ENCODE data around the gene NUAK2. TPM values are rescaled to one million over a fixed set of nuclear protein-coding genes. Genes with fewer than 3 reads are reported as not detected.

Gene NUAK2
- total RNA-seq (2014; rRNA removed; shearing (Covaris generic)) (6.5 and 9.1 TPM in 2 replicates), total RNA-seq (2022) (5.3 and 7.9 TPM in 2 replicates), Bru-seq, nascent RNA (percentile 48 among the genes with signal in this experiment), BruChase-seq, experiment 1, labeled RNA remaining after a 6-hour chase (percentile 46 among the genes with signal in this experiment), BruChase-seq, experiment 2, labeled RNA remaining after a 2-hour chase (percentile 43 among the genes with signal in this experiment)
- long read RNA-seq, transcript NUAK2-201 (7 exons, 3,441 nt): major isoform, 23 of 28 reads
- long read RNA-seq, partial matches to known transcripts: 1 of 28 reads
- long read RNA-seq, other reads (novel, unspliced or antisense): 4 of 28 reads

DNA sequence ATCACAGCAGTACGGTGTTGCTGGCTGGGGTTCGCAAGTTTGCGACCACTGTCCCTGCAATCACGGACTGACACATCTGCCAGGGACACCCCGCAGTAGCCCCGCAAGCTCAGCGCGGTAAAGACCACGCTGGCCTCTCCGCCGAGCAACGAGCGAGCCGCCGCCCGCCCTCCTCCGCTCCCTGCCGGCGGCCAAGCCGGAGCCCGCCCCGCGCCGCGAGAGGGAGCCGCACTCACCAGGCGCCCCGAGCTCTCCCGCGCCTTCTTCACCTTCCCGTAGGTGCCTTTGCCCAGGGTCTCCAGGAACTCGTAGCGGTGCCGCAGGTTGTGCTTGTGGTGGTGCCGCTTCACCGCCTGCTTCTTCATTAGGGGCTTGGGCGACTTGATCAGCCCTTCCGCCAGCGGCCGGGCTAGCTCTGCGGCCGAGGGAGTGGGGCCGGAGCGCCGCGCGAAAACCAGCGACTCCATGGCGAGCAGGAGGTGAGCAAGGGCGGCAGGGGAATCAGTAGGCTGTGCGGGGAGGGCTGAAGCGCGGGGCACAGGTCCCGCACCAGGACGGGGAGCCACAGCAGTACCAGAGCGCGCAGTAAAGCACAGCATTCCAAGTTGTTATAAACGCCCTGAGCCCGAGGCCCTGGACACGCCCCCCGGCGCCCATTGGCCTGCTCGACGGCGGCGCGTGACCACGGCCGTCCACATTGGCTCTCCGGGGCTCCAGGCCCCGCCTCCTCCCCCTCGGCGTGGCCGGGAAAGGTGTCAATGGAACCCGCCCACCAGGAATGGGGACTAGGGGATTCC is at the start of gene NUAK2:
Gene NUAK2 (minus strand): TSS at position 584 of the 797 bp plus-strand sequence. CDS start 117 bp downstream, at position 467.
- peak within 1 kb of the TSS; percentile 16 for H3K27ac ChIP-seq (ENCODE audit: low read depth, low read length, poor library complexity, severe bottlenecking)
- peak; percentile 87 for DNase-seq (ENCODE audit: low spot score)
- TF ChIP-seq, protein P1, sequence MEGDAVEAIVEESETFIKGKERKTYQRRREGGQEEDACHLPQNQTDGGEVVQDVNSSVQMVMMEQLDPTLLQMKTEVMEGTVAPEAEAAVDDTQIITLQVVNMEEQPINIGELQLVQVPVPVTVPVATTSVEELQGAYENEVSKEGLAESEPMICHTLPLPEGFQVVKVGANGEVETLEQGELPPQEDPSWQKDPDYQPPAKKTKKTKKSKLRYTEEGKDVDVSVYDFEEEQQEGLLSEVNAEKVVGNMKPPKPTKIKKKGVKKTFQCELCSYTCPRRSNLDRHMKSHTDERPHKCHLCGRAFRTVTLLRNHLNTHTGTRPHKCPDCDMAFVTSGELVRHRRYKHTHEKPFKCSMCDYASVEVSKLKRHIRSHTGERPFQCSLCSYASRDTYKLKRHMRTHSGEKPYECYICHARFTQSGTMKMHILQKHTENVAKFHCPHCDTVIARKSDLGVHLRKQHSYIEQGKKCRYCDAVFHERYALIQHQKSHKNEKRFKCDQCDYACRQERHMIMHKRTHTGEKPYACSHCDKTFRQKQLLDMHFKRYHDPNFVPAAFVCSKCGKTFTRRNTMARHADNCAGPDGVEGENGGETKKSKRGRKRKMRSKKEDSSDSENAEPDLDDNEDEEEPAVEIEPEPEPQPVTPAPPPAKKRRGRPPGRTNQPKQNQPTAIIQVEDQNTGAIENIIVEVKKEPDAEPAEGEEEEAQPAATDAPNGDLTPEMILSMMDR (conservative IDR thresholded peaks at IDR 0.05; ENCODE audit: low read length): peak; percentile 61
- TF ChIP-seq EZH2phosphoT487 (IDR thresholded peaks at IDR 0.05; ENCODE audit: borderline replicate concordance, low read depth, low read length): no peak
- H2AFZ ChIP-seq (ENCODE audit: low read length): peak within 1 kb of the TSS; percentile 47; the same call in 1 of the 2 replicates
- no peaks in the 10 kb centered on the region for H3K9me3 ChIP-seq (ENCODE audit: low read length)
- peaks cover 25% of the 10 kb centered on the region; the same call in 1 of the 2 replicates for H3K79me2 ChIP-seq (ENCODE audit: insufficient read depth, low read depth, low read length)
- intact Hi-C loops (cut with micrococcal nuclease; ENCODE audit: unreplicated experiment): loop anchor here (1.0 to 2.0 kb wide), 2 partner anchors 21 to 33 kb away; no protein-coding TSS in a partner anchor
- H3K4me1 ChIP-seq (ENCODE audit: insufficient read depth, low read length, poor library complexity, severe bottlenecking): peaks cover 61% of the 10 kb centered on the region
- no TSS peak for BruUV-seq (replicated peaks)
- peak within 1 kb of the TSS; percentile 94 for H3K4me2 ChIP-seq (ENCODE audit: low read length)
- no peaks in the 10 kb centered on the region for H3K36me3 ChIP-seq (ENCODE audit: insufficient read depth, low read length)
- peak within 1 kb of the TSS; percentile 75 for H3K4me3 ChIP-seq (ENCODE audit: low read depth, low read length, poor library complexity, severe bottlenecking)
- POLR2A ChIA-PET: interaction anchor here (0.6 to 15.8 kb wide), 6 partner anchors 21 to 1238 kb away, joined by 3 to 162 read pairs (median 4); no protein-coding TSS in a partner anchor
- CTCF ChIA-PET (ENCODE audit: unreplicated experiment): interaction anchor here (0.6 to 0.7 kb wide), 3 partner anchors 43 to 301 kb away, joined by 3 to 7 read pairs (median 3); no protein-coding TSS in a partner anchor
- no peaks in the 10 kb centered on the region for H3K9me2 ChIP-seq (ENCODE audit: insufficient read depth, low read length)
- peaks cover 4% of the 10 kb centered on the region; the same call in 1 of the 2 replicates for H4K20me1 ChIP-seq (ENCODE audit: insufficient read depth, low read length)

DNA sequence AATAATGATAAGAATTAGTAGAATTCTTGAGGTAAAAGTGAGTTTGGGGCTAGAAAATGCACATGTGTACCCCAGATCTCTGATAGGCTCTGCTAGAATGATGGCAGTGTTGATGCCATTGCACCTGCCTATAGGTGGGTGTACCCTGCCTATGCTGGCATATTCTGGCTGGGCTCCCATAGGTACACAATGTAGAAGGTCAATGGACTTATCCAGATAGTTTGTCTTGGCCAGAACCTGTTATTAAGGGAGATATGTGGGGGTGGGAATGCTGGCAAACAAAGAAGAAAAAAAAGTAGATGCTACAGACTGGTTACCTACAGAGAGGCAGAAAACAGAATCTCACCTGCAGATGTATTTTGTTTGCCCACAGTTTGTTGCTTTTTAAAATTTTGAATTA is 49.2 kb upstream of the NUAK2 start:
- TF ChIP-seq EZH2phosphoT487 (IDR thresholded peaks at IDR 0.05; ENCODE audit: borderline replicate concordance, low read depth, low read length): no peak
- TF ChIP-seq, protein P1 (conservative IDR thresholded peaks at IDR 0.05; ENCODE audit: low read length): no peak
- H3K9me2 ChIP-seq (ENCODE audit: insufficient read depth, low read length): no peaks in the 10 kb centered on the region

More for the DNA sequence above, 49.2 kb upstream of the NUAK2 start:
- CTCF ChIA-PET (ENCODE audit: unreplicated experiment): no interaction called here
- Histone ChIP-seq H3K36me3 (ENCODE audit: insufficient read depth, low read length) (no peaks in the 10 kb centered on the region), H3K9me3 (ENCODE audit: low read length) (no peaks in the 10 kb centered on the region), H2AFZ (ENCODE audit: low read length) (no peak overlapping the region), H3K79me2 (ENCODE audit: insufficient read depth, low read depth, low read length) (no peaks in the 10 kb centered on the region), H3K27ac (ENCODE audit: low read depth, low read length, poor library complexity, severe bottlenecking) (no peak overlapping the region), H4K20me1 (ENCODE audit: insufficient read depth, low read length) (no peaks in the 10 kb centered on the region), H3K4me1 (ENCODE audit: insufficient read depth, low read length, poor library complexity, severe bottlenecking) (no peaks in the 10 kb centered on the region), H3K4me3 (ENCODE audit: low read depth, low read length, poor library complexity, severe bottlenecking) (no peak overlapping the region), H3K4me2 (ENCODE audit: low read length) (no peak overlapping the region)
- intact Hi-C loops (cut with micrococcal nuclease; ENCODE audit: unreplicated experiment): no loop called here
- BruUV-seq (replicated peaks): no TSS peak
- DNase-seq (ENCODE audit: low spot score): no peak
- POLR2A ChIA-PET: no interaction called here

Data from OCI-LY7 (cell line).